GM18505 (cell line): ENCODE results near the gene NCOA5.

Experiments
- ATAC-seq: cut with Tn5 transposase; IDR thresholded peaks from one replicate; pipeline ENCODE4 v1.9.1; 2021; ENCODE audit not compliant: unreplicated experiment
- POLR2A ChIP-seq: IDR thresholded peaks from 4 replicates; pipeline ENCODE4 v1.6.1; 2011; ENCODE audit warnings: borderline replicate concordance; ENCODE audit not compliant: insufficient read depth, insufficient read length; ENCODE audit errors: extremely low read depth

The NCOA5 gene

DNA sequence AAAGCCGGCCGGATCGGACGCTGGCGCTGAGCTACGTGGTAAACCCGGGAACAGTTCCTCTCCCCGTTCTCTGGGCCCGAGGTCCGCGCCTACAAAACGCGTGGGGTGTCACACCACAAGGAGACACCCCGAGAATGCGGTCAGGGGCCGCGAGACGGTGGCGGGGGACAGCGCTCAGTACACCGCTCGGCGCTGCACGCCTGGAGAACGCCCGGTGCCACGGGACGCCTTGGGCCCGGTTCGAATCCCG, 670 bp downstream of the NCOA5 start:
- ATAC-seq, result peak; percentile 36
- TF ChIP-seq POLR2A, result no peak

GRCh38 chr20:46088409-46089166, 1.2 kb downstream of the NCOA5 start:
- no peak for ATAC-seq
- no peak for TF ChIP-seq POLR2A

- TF ChIP-seq POLR2A, result no peak
- no peak for ATAC-seq
These were observed 2.6 kb downstream of the NCOA5 start for GRCh38 chr20:46087161-46087560.

- TF ChIP-seq POLR2A, result no peak
- no peak for ATAC-seq
These were observed 4.4 kb downstream of the NCOA5 start for GRCh38 chr20:46085179-46085851.

DNA sequence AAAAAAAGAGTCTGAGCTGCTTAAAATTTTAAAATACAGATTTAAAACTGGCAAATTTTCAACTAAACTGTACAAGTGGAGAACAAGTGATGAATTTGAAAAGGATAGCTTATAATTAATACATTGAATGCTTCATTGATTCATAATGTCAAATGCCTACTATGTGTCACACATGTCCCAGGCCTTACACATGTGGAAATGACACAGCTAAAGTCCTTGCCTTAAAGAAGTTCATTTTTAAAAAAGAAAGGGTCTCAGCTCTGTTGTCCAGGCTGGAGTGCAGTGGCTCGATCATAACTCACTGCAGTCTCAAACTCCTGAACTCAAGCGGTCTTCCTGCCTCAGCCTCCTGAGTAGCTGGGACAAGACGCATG, 5.0 kb downstream of the NCOA5 start:
- TF ChIP-seq POLR2A, result no peak
- ATAC-seq, result no peak

DNA sequence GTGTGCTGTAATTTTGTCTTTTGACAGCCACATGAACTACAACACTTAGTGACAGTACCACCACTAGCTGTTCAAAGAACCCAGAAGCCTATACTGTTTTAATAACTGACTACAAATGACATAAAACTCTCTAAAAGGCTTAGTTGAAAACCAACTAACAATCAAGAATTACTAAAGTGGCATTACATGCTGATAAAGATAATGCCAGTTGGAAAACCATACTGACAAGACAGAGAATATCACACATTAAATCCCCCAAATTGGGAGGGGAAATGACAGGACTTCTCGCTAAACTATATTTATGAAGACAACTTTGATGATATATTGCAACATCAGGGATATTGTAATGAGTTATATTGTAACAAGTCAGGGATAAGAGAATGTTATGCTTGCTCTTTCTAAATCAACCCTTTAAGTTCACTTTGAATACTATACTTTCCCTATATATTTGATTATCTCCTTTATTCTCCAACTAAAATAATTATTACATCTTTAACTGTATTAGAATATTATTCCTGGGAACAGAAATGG, 6.2 kb downstream of the NCOA5 start:
- no peak for TF ChIP-seq POLR2A
- no peak for ATAC-seq

DNA sequence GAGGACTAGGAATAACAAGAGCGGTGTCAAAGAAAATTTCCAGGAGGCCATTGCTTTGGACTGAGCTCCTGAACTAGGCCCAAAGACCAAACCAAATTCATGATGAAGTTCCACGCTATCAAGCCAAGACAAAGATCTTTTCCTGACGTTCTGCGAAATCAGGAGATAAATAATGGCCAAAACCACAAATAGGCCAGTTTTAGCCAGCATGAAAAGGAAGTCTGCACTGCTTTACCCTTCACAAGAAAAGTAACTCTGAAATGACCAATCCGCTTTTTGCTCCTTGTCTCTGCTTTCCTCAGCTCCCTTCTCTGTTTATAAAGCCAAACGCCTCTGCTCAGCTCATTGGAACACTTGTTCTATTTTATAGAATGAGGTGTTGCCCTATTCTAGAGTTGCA, 6.7 kb downstream of the NCOA5 start:
- no peak for ATAC-seq
- no peak for TF ChIP-seq POLR2A

- TF ChIP-seq POLR2A, result no peak
- no peak for ATAC-seq
These were observed 8.7 kb downstream of the NCOA5 start for GRCh38 chr20:46081074-46081473.

DNA sequence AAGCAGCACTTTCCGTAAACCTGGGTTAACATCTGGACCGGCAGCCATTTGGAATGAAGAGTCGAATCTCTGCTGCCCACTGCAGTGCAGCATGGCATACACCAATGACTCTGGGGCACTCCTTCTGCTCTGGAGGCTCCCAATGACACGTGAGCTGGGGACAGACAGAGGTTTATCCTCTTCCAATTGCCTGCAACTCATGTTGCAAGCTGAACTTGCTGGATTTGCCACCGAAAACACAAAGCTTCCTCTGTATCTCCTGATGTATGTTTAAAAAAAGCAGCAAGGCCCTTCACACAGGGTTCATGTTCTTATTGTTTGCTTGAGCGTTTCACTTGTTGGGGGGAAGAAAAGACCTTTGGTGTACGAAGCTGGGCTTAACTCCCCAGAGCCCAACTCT, 10.8 kb downstream of the NCOA5 start:
- no peak for TF ChIP-seq POLR2A
- ATAC-seq, result no peak

GRCh38 chr20:46077642-46078305, 12.0 kb downstream of the NCOA5 start:
- TF ChIP-seq POLR2A, result no peak
- ATAC-seq, result no peak

DNA sequence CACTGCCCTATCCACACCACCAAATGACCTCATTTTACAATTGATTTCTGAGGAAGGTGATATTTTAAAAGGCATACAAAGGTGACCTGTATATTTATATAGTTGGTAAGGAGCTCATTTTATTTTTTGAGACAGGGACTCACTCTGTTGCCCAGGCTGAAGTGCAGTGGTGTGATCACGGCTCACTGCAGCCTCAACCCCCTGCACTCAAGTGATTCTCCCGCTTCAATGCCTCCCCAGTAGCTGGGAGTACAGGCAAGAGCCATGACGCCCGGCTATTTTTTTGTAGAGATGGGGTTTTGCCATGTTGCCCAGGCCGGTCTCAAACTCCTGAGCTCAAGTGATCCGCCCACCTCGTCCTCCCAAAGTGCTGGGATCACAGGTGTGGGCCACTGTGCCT, 13.0 kb downstream of the NCOA5 start:
- no peak for ATAC-seq
- TF ChIP-seq POLR2A, result no peak

DNA sequence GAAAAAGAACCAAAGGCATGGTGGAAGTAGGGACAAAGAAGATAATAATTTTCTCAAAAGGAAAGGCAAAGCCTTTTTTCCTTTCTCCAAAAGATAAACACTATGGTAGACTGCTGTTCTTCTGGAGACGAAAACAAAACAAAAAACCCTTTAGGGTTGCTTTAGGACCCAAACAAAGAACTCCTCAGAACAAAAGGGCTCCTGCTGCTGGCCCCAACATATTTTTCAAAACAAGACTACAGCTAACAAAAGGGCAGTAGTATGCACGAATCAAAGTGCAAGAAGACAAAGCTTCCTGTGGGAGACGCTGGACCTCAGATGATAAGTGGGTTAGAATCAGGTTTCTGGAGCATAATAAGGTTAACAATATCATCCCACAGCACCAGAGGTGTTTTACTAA, 15.8 kb downstream of the NCOA5 start:
- TF ChIP-seq POLR2A, result no peak
- no peak for ATAC-seq

- no peak for TF ChIP-seq POLR2A
- no peak for ATAC-seq
These were observed 16.3 kb downstream of the NCOA5 start for GRCh38 chr20:46073443-46073842.

- TF ChIP-seq POLR2A, result no peak
- ATAC-seq, result no peak
These were observed 16.7 kb downstream of the NCOA5 start for GRCh38 chr20:46073024-46073423.
